Measurements from ENCODE around the gene LMCD1. TPM values are rescaled to one million over a fixed set of nuclear protein-coding genes. Genes with fewer than 3 reads are reported as not detected.

The LMCD1 gene
- total and polyA plus RNA-seq, 3 experiments from 2014 or later, result 0.83 to 2.6 (median 2.0) TPM

GRCh38 chr3:8567784-8568575 is 66.4 kb downstream of the LMCD1 start:
- no peak for DNase-seq
- Histone ChIP-seq H3K4me3 (ENCODE audit: low read length) (no peak overlapping the region), H3K4me1 (ENCODE audit: insufficient read depth, low read length) (no peaks in the 10 kb centered on the region), H3K9me3 (ENCODE audit: low read length) (no peaks in the 10 kb centered on the region), H3K27ac (ENCODE audit: low read depth, low read length) (no peak overlapping the region), H3K27me3 (ENCODE audit: insufficient read depth, low read length, poor library complexity, severe bottlenecking) (no peaks in the 10 kb centered on the region), H3K36me3 (ENCODE audit: insufficient read depth, low read length) (no peaks in the 10 kb centered on the region)
- Mint-ChIP-seq H3K27me3 (peaks cover 0 to 6% of the 10 kb centered on the region in 2 donors), H3K4me1 (peaks cover 12 to 18% (median 17%) of the 10 kb centered on the region in 3 donors), H3K27ac (no peak overlapping the region), H3K9me3 (peaks cover 0 to 2% (median 0%) of the 10 kb centered on the region in 5 donors), H3K4me3 (no peak overlapping the region), H3K36me3 (no peaks in the 10 kb centered on the region)
- ChIA-PET CTCF (no interaction called here), POLR2A (no interaction called here)

GRCh38 chr3:8571256-8571655 is 69.6 kb downstream of the LMCD1 start:
- Histone ChIP-seq H3K9me3 (ENCODE audit: low read length) (no peaks in the 10 kb centered on the region), H3K36me3 (ENCODE audit: insufficient read depth, low read length) (no peaks in the 10 kb centered on the region), H3K4me3 (ENCODE audit: low read length) (no peak overlapping the region), H3K27ac (ENCODE audit: low read depth, low read length) (no peak overlapping the region), H3K27me3 (ENCODE audit: insufficient read depth, low read length, poor library complexity, severe bottlenecking) (no peaks in the 10 kb centered on the region), H3K4me1 (ENCODE audit: insufficient read depth, low read length) (no peaks in the 10 kb centered on the region)
- Mint-ChIP-seq H3K27ac (peak overlapping the region in 3 of 8 donors; percentile 11 to 22 (median 13)), H3K4me1 (peaks cover 12 to 18% (median 17%) of the 10 kb centered on the region in 3 donors), H3K27me3 (peaks cover 0 to 6% of the 10 kb centered on the region in 2 donors), H3K9me3 (peaks cover 0 to 3% (median 0%) of the 10 kb centered on the region in 5 donors), H3K4me3 (peak overlapping the region in 2 of 7 donors; percentile 7 to 17), H3K36me3 (no peaks in the 10 kb centered on the region)
- ChIA-PET CTCF (no interaction called here), POLR2A (no interaction called here)
- no peak for DNase-seq

GRCh38 chr3:8573342-8573926 is 71.8 kb downstream of the LMCD1 start:
- Histone ChIP-seq H3K27ac (ENCODE audit: low read depth, low read length) (no peak overlapping the region), H3K27me3 (ENCODE audit: insufficient read depth, low read length, poor library complexity, severe bottlenecking) (no peaks in the 10 kb centered on the region), H3K4me3 (ENCODE audit: low read length) (no peak overlapping the region), H3K9me3 (ENCODE audit: low read length) (no peaks in the 10 kb centered on the region), H3K36me3 (ENCODE audit: insufficient read depth, low read length) (no peaks in the 10 kb centered on the region), H3K4me1 (ENCODE audit: insufficient read depth, low read length) (no peaks in the 10 kb centered on the region)
- ChIA-PET CTCF (no interaction called here), POLR2A (no interaction called here)
- Mint-ChIP-seq H3K9me3 (peaks cover 0 to 3% (median 0%) of the 10 kb centered on the region in 5 donors), H3K36me3 (no peaks in the 10 kb centered on the region), H3K4me3 (no peak overlapping the region), H3K27me3 (peaks cover 0 to 9% of the 10 kb centered on the region in 2 donors), H3K4me1 (peaks cover 12 to 18% (median 17%) of the 10 kb centered on the region in 3 donors), H3K27ac (peak overlapping the region in 1 of 8 donors; percentile 40)
- no peak for DNase-seq

- no peak overlapping the region for H3K4me3 ChIP-seq (ENCODE audit: low read length)
- H3K4me1 ChIP-seq (ENCODE audit: insufficient read depth, low read length), result no peaks in the 10 kb centered on the region
- H3K4me3 Mint-ChIP-seq, result no peak overlapping the region
- CTCF ChIA-PET, result no interaction called here
- no peak overlapping the region for H3K27ac ChIP-seq (ENCODE audit: low read depth, low read length)
- peaks cover 0 to 3% (median 0%) of the 10 kb centered on the region in 5 donors for H3K9me3 Mint-ChIP-seq
- no peak for DNase-seq
- no peaks in the 10 kb centered on the region for H3K36me3 Mint-ChIP-seq
- H3K27me3 ChIP-seq (ENCODE audit: insufficient read depth, low read length, poor library complexity, severe bottlenecking), result no peaks in the 10 kb centered on the region
- peaks cover 12 to 18% (median 17%) of the 10 kb centered on the region in 3 donors for H3K4me1 Mint-ChIP-seq
- H3K36me3 ChIP-seq (ENCODE audit: insufficient read depth, low read length), result no peaks in the 10 kb centered on the region
- H3K27me3 Mint-ChIP-seq, result peaks cover 0 to 7% of the 10 kb centered on the region in 2 donors
- POLR2A ChIA-PET, result no interaction called here
- no peaks in the 10 kb centered on the region for H3K9me3 ChIP-seq (ENCODE audit: low read length)
- H3K27ac Mint-ChIP-seq, result no peak overlapping the region
Observed at GRCh38 chr3:8574040-8574669, 72.5 kb downstream of the LMCD1 start.

- POLR2A ChIA-PET, result no interaction called here
- CTCF ChIA-PET, result interaction anchor here (1.2 kb wide), 1 partner anchor 9 kb away, joined by 3 read pairs; no protein-coding TSS in a partner anchor
Observed at GRCh38 chr3:8574670-8575322, 73.2 kb downstream of the LMCD1 start.

GRCh38 chr3:8575364-8576104 is 73.9 kb downstream of the LMCD1 start:
- POLR2A ChIA-PET, result no interaction called here
- CTCF ChIA-PET, result interaction anchor here (1.2 kb wide), 1 partner anchor 9 kb away, joined by 3 read pairs; no protein-coding TSS in a partner anchor
- DNase-seq, result no peak
- no peak overlapping the region for H3K4me3 Mint-ChIP-seq
- peaks cover 9 to 15% (median 14%) of the 10 kb centered on the region in 3 donors for H3K4me1 Mint-ChIP-seq
- Histone ChIP-seq H3K9me3 (ENCODE audit: low read length) (no peaks in the 10 kb centered on the region), H3K27ac (ENCODE audit: low read depth, low read length) (no peak overlapping the region), H3K27me3 (ENCODE audit: insufficient read depth, low read length, poor library complexity, severe bottlenecking) (no peaks in the 10 kb centered on the region), H3K36me3 (ENCODE audit: insufficient read depth, low read length) (no peaks in the 10 kb centered on the region), H3K4me1 (ENCODE audit: insufficient read depth, low read length) (no peaks in the 10 kb centered on the region), H3K4me3 (ENCODE audit: low read length) (no peak overlapping the region)
- H3K27me3 Mint-ChIP-seq, result peaks cover 0 to 6% of the 10 kb centered on the region in 2 donors
- H3K27ac Mint-ChIP-seq, result no peak overlapping the region
- peaks cover 0 to 3% (median 0%) of the 10 kb centered on the region in 5 donors for H3K9me3 Mint-ChIP-seq
- no peaks in the 10 kb centered on the region for H3K36me3 Mint-ChIP-seq

More at GRCh38 chr3:8574670-8575322, 73.2 kb downstream of the LMCD1 start:
- Mint-ChIP-seq H3K36me3 (no peaks in the 10 kb centered on the region), H3K4me1 (peaks cover 12 to 18% (median 17%) of the 10 kb centered on the region in 3 donors), H3K27ac (no peak overlapping the region), H3K4me3 (no peak overlapping the region), H3K9me3 (peaks cover 0 to 3% (median 0%) of the 10 kb centered on the region in 5 donors), H3K27me3 (peaks cover 0 to 7% of the 10 kb centered on the region in 2 donors)
- no peak for DNase-seq
- Histone ChIP-seq H3K4me1 (ENCODE audit: insufficient read depth, low read length) (no peaks in the 10 kb centered on the region), H3K27ac (ENCODE audit: low read depth, low read length) (no peak overlapping the region), H3K27me3 (ENCODE audit: insufficient read depth, low read length, poor library complexity, severe bottlenecking) (no peaks in the 10 kb centered on the region), H3K4me3 (ENCODE audit: low read length) (no peak overlapping the region), H3K9me3 (ENCODE audit: low read length) (no peaks in the 10 kb centered on the region), H3K36me3 (ENCODE audit: insufficient read depth, low read length) (no peaks in the 10 kb centered on the region)

GRCh38 chr3:8576436-8576835 is 74.8 kb downstream of the LMCD1 start:
- Mint-ChIP-seq H3K27me3 (peaks cover 0 to 6% of the 10 kb centered on the region in 2 donors), H3K36me3 (no peaks in the 10 kb centered on the region), H3K4me3 (no peak overlapping the region), H3K9me3 (peaks cover 0 to 3% (median 0%) of the 10 kb centered on the region in 5 donors), H3K27ac (no peak overlapping the region), H3K4me1 (peaks cover 0 to 6% (median 5%) of the 10 kb centered on the region in 3 donors)
- no peaks in the 10 kb centered on the region for H3K36me3 ChIP-seq (ENCODE audit: insufficient read depth, low read length)
- no peaks in the 10 kb centered on the region for H3K9me3 ChIP-seq (ENCODE audit: low read length)
- ChIA-PET POLR2A (no interaction called here), CTCF (no interaction called here)
- DNase-seq, result no peak
- H3K4me1 ChIP-seq (ENCODE audit: insufficient read depth, low read length), result no peaks in the 10 kb centered on the region
- no peaks in the 10 kb centered on the region for H3K27me3 ChIP-seq (ENCODE audit: insufficient read depth, low read length, poor library complexity, severe bottlenecking)
- H3K27ac ChIP-seq (ENCODE audit: low read depth, low read length), result no peak overlapping the region
- no peak overlapping the region for H3K4me3 ChIP-seq (ENCODE audit: low read length)

All from CD8-positive, alpha-beta memory T cell (primary cell).